GM19397 (cell line): ENCODE data around the gene ALDH1L2.
"Not testable (repeated sequence)": the region's sequence is repeated elsewhere in the genome, so short reads cannot be mapped to it uniquely, and the experiment has no call there.

Experiments
- ATAC-seq: cut with Tn5 transposase; IDR thresholded peaks from one replicate; pipeline ENCODE4 v1.9.1; 2021; ENCODE audit warnings: mild to moderate bottlenecking, moderate library complexity; ENCODE audit not compliant: unreplicated experiment

Gene ALDH1L2

GRCh38 chr12:105084251-105085250 lies at the start of gene ALDH1L2:
Gene ALDH1L2, minus strand, starts transcription at chr12:105084458. Its CDS starts 22 bp downstream, at chr12:105084436.
- ATAC-seq = peak; percentile 81

GRCh38 chr12:105120551-105120950 lies 36.3 kb upstream of the ALDH1L2 start:
- no peak for ATAC-seq

GRCh38 chr12:105116969-105117368 lies 32.7 kb upstream of the ALDH1L2 start:
- ATAC-seq = no peak

- ATAC-seq = no peak
These were observed 28.8 kb upstream of the ALDH1L2 start for GRCh38 chr12:105113094-105113493.

GRCh38 chr12:105110851-105111250 lies 26.6 kb upstream of the ALDH1L2 start:
- ATAC-seq = no peak

GRCh38 chr12:105109465-105110212 lies 25.4 kb upstream of the ALDH1L2 start:
- no peak for ATAC-seq

GRCh38 chr12:105107494-105108371 lies 23.5 kb upstream of the ALDH1L2 start, which contains the start of gene WASHC4:
Gene WASHC4, plus strand, starts transcription at chr12:105107731. Its CDS starts 70 bp downstream, at chr12:105107801.
- ATAC-seq = peak; percentile 93

GRCh38 chr12:105107171-105107493 lies 22.9 kb upstream of the ALDH1L2 start:
- ATAC-seq = peak; percentile 11

GRCh38 chr12:105106621-105107020 lies 22.4 kb upstream of the ALDH1L2 start:
- no peak for ATAC-seq

- no peak for ATAC-seq
These were observed 20.5 kb upstream of the ALDH1L2 start for GRCh38 chr12:105104762-105105161.

GRCh38 chr12:105102673-105103072 lies 18.4 kb upstream of the ALDH1L2 start:
- ATAC-seq = no peak

GRCh38 chr12:105100998-105101397 lies 16.7 kb upstream of the ALDH1L2 start:
- no peak for ATAC-seq

GRCh38 chr12:105100207-105100985 lies 16.1 kb upstream of the ALDH1L2 start:
- no peak for ATAC-seq

GRCh38 chr12:105099356-105099755 lies 15.1 kb upstream of the ALDH1L2 start:
- no peak for ATAC-seq

GRCh38 chr12:105095338-105095737 lies 11.1 kb upstream of the ALDH1L2 start:
- ATAC-seq = not testable (repeated sequence)

- ATAC-seq = no peak
These were observed 8.1 kb upstream of the ALDH1L2 start for GRCh38 chr12:105092336-105092735.

GRCh38 chr12:105091476-105092206 lies 7.4 kb upstream of the ALDH1L2 start:
- ATAC-seq = no peak

GRCh38 chr12:105090361-105090760 lies 6.1 kb upstream of the ALDH1L2 start:
- no peak for ATAC-seq

GRCh38 chr12:105089817-105090216 lies 5.6 kb upstream of the ALDH1L2 start:
- ATAC-seq = no peak
